Activated CD8-positive, alpha-beta memory T cell treated with anti-CD3 and anti-CD28 coated beads, Interleukin-2, amount 50 U/mL, for 48 hours (primary cell): ENCODE measurements around the gene M1AP.

Source experiments
- DNase-seq: peaks from one replicate; pipeline ENCODE4 v3.0.0-alpha.2; 2020

Gene M1AP, protein sequence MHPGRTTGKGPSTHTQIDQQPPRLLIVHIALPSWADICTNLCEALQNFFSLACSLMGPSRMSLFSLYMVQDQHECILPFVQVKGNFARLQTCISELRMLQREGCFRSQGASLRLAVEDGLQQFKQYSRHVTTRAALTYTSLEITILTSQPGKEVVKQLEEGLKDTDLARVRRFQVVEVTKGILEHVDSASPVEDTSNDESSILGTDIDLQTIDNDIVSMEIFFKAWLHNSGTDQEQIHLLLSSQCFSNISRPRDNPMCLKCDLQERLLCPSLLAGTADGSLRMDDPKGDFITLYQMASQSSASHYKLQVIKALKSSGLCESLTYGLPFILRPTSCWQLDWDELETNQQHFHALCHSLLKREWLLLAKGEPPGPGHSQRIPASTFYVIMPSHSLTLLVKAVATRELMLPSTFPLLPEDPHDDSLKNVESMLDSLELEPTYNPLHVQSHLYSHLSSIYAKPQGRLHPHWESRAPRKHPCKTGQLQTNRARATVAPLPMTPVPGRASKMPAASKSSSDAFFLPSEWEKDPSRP

DNA sequence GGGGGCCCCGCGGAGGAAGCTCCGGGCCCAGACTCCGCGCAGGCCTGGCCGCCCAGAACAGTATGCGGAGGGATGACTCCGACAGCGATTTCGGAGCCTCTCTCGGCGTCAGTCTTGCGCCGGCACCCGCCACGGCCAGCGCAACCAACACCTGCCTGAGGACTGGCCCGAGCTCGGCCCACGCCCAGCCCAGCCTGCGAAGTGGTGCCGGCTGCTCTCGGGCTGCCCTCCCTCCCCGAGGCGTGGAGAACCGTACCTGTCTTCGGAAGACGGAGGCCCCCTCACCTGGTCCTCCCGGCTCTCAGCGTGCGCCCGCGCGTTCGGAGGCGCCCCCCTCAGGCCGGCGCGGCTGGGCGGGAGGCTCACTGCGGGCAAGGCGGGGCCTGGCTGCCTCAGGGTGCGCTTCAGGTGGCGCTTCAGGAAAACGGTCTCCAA is at the start of gene M1AP:
Gene M1AP, minus strand, starts transcription at position 322 of the 435 bp plus-strand sequence. CDS start 8,055 bp downstream, outside the sequence.
- DNase-seq = peak; percentile 61

DNA sequence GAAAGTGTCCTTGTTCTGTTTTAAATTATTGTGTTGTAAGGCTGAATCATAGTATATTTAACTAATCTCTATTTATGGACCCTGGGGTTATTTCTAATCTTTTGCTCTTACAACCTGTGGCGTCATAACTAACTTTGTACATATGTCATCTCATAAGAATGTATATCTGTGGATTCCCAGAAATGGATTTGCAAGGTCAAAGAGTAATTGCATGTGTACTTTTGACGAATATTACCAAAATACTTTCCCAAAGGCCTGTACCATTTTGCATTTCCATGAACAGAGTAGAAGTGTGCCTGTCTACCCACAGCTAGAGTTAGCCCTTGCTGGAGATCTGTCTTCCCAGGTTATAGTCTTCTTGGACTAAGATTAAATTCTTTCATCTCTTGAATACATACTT is 48.7 kb upstream of the M1AP start:
- no peak for DNase-seq

DNA sequence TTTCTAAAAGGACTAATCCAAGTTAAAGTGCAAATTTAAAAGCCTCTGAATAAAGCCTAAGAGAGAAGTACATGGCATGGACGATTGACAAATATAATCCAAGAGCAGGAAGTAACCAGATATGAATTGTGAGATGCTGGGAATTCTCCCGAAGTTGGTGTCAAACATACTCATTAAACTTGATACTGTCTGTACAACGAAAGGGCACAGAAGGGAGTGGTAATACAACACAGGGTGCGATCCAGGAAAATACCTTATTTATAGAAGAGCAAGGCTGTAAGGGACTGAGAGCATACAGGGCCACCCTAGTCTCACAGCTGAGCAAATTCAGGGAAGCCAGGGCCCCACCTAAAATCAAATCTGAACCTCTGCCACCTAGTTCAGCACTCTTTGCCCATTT is 47.5 kb upstream of the M1AP start:
- DNase-seq = no peak

DNA sequence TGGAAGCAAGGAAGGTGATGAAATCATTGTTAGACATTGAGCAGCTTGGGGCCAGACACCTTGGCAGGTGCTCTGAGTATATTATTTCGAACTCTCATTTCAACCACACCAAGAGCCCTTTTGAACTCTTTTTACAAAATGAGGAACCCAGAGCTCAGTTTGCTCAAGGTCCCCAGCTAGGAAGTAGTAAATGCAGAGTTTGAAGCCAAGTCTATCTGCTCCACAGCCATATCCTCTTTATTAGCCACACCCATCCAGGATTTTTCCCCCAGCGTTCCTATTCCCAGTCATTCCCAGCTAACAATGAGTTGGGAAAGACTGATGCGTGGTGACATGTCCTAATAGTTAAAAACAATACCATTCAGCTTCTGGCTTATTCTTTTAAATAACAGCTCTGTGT is 46.2 kb upstream of the M1AP start:
- no peak for DNase-seq

DNA sequence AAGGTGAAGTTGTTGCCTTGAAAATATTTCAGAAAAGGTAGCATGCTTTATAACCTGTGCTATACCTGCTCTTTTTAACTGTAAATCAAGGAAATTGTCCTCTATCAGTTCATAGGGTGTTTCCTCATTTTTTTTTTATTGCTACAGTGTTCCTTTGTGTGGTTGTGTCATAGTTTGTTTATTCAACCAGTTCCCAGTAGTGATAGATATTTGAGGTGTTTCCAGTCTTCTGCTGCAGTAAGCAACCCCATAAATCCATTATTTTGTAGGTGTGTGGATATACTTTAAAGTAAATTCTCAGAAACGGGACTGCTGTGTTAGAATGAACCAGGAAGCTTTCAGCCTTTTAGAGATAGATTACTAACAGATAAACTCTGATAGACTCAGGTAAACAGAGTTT is 45.5 kb upstream of the M1AP start:
- no peak for DNase-seq

DNA sequence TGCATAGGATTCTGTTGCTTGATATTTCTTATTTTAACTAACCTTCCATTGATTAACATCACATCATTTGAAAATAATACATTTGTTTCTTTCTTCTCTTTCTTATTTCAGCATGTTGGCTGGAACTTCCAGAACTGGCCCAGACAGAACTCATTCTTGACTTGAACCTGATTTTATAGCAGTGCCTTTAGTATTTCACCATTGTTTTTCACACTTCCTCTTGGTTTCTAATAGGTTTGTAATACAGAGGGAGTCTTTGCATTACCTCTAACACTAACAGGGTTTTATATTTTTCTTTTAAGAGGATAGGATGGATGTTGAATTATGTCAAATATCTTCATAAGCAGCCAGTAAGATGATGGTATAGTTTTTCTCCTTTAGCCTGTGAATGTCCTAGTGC is 45.1 kb upstream of the M1AP start:
- DNase-seq = no peak

DNA sequence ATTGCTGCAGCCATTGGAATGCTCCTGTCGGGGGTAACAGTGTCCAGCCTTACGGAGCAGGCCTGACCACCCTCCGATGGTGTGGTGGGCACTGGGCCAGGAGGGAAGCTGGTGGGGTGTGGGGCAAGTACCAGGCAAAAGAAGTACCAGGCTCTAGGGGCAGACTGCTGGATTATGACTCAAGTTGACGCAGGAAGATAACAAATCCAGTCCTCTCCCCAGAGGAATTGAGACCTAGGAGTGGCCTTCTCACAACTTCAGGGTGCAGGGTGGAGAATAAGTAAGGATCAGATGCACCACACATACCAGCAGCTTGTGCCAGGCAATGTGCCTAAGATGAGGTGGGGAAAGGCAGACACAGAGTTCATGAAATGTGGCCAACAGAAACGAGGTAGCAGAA is 43.8 kb upstream of the M1AP start:
- DNase-seq = no peak

DNA sequence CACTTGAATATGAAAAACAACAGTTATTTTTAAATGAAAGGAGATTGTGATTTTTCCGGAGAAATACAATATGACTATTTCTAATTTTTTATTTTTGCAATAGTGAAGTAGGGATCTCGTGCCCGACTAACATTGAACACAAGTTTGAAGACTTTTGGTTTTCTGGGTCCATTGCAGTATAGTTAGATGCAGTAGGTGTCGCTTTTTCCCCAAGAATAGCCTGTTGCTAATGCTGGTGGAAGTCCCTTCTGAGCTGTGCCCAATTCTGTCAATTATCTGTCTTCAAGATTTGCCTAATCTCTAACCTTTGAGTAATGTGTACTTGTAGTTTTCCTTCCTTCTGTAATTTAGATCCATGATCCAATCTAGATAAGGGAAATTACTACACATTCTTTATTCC is 42.4 kb upstream of the M1AP start:
- no peak for DNase-seq

DNA sequence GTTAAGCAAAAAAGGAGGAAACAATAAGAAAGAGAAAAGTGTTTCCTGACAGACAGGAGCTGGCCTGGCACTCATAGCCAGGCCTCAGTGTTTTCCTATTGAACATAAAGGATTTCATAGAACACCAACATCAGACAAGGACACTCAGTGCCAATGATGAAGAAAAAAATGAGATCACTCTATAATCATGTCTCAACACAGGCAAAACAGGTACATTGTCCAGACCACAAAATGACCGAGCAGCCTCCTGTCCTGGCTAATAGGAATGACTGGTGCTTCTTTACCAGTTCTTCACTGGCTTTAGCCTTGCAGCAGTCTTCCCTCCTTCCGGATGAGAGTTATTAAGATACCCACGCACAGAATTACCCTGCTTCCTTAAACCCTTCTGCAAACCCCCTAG is 41.5 kb upstream of the M1AP start:
- DNase-seq = no peak

DNA sequence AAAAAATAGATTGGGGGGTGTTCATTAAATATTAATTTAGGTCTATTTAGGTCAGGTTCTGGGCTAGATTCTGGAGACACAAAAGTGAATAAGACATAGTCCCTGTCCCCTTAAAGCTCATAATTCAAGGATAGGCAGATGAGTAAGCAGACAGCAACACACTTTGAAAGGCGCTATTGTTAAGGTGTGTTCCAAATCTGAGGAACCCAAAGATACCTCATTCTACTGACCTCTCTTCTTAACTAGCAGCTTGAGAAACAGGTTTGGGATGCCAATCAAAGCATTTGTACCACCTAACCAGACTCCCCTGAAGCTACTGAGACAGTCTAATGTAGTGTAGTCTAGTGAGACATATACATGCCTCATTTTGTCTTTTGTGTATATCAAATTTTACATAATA is 40.8 kb upstream of the M1AP start:
- no peak for DNase-seq

DNA sequence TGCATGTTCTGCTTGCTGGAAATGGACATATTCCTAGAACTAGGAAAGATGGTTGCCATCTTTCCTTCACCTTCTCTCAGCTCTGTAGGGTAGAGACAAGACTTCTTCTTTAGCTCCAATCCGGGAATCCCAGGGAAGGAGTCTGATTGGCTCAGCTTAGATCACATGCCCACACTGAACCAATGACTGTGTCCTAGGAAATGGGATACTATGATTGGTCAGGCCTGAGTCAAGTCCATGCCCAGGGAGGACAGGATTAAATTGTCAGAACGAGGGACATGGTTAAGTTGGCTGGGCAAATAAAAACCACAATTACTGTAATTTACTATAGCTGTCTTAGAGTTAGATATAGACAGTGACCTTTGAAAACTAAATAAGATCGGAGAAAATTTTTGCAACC is 37.3 kb upstream of the M1AP start:
- DNase-seq = no peak

DNA sequence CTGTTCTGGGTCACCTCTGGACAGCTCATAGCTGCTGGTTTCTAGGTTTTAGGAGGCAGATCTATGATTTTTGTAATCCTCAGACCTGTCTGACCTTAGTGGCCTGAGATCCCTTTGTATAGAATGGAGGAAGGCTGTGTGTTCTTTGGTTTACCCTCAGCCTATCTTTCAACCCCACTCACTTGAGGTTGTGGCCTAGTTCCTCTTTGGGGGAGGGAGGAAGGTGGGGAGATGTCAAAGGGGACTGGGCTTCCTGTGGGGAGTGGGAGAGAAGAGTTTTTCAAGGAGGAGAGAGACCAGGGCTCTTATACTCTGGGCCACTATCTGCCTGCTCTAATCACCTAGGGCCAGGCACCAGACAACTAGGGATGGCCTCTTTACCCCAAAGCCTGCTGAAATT is 34.4 kb upstream of the M1AP start:
- no peak for DNase-seq

DNA sequence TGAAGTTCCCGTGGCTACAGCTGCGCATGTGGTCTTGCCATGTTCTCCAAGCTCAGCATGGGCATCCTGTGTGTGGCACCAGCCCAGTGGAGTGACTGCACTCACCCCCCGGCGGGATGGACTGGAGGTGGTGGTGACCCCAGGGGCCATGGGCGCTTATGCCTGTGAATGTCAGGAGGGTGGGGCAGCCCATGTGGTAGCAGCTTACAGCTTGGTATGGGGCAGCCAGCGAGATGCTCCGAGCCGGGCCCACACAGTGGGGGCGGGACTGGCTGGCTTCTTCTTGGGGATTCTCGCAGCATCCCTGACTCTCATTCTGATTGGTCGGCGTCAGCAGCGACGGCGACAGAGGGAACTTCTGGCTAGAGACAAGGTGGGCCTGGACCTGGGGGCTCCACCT is 31.5 kb upstream of the M1AP start:
- DNase-seq = no peak

DNA sequence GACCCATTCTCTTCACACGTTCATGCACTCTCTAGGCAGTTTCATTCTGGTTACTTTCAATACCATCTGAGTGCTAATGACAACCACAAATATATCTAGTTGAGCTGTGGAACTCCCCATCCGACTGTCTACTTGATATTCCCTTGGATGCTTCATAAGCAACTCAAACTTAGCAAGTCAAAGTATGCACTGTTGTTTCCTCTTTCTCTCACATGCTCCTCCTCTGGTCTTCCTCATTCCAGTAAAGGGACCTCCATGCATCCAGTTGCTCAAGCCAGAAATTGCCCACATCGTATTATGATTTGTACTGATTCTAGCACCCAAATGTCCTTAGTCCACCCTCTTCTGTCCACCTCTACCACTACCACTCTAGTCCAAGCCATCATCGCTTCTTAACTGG is 28.2 kb upstream of the M1AP start:
- DNase-seq = no peak

DNA sequence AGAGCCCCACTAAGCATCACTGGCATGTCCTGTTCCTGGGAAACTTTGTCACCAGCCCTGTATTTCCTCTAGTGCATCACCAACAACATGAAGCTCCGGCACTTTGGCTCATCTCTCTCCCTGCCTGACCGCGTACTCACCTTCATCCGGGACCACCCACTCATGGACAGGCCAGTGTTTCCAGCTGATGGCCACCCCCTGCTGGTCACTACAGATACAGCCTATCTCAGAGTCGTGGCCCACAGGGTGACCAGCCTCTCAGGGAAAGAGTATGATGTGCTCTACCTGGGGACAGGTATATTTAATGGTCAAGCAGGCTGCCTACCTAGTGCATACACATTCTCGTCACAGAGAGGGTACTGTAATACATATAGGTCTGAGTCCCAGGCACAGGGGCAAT is 27.0 kb upstream of the M1AP start:
- no peak for DNase-seq

DNA sequence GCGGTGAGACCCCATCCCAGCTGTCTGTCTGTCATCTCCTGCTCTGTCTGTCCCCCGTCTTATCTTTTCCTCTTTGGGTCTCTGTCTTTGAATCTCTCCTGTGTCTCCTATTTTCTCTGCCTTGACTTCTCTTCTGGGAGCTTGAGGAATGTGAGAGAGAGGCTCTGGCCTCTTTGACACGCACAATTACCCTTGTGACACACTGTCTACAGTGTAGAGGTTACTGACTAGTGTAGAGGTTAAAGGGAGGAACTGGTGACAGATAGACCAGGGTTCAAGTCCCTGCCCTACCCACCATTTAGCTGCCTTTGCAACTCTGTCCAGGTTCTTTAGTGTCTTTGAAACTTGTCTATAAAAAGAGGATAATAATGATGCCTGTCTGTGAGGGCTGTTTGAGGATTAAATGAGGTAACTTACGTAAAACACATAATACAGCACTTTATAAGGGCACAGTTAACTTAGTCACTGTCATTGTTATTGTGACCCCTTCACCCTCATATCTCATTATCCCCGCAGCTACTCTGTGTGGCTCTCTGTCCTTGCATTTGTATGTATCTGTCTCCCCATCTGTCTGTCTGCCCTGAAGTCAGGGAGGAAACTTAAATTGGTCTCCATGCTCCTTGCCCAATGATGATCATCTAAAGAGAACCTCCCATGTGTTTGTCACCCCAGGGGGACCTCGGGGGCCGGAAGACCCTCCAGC is 25.8 kb upstream of the M1AP start:
- no peak for DNase-seq

DNA sequence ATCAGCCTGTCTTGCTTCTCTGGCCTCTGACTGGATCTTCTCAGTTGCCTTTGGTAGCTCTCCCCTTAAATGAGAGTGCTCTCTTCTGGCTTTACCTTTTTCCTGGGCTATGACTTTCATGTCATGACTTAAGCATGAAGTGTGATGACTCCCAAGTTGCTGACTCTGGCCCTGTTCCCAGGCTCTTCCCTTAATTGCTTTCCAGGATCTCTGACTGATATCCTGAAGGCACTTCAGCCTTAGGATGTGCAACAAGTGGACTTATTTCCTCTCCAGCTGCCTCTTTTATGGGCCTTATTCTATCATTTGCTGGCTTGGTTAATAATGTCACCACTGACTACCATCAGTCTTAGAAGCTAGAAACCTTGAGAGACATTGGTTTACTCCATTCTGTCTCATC is 23.3 kb upstream of the M1AP start:
- no peak for DNase-seq

DNA sequence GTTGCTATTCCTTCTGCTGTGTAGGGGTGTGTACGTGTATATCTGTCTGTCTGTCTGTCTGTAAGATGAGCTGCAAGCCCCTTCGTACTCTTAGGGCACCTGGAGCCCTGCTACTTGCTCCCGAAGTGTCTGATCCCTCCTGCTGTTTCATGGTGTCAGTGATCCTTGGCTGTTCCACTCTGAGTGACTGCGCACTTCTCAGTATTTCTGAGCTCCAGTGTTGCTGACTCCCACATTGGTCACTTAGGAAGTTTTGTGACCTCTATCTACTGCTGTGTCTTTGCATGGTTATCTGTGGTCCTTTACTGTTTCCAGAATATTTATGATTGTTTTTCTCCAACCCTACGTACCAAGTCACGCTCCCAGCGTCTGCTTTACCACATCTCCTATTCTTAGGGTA is 22.1 kb upstream of the M1AP start:
- no peak for DNase-seq

DNA sequence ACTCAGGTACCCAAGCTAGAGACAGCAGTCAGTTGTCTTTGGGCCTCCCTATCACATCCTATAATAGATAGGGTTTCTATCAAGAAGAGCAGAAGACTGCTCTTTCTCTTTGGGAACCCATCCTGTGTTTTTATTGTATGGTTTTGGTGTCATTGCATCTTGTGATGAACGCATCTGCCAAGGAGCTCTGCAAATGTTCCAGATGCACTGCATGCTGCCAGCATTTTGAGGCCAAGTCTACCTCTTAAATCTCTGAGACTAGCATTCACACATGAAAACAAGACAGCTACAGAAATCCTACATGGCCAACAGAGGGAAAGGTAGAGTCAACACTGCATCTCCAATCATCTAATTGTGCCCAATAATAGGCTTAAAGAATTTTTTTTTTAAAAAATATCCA is 20.0 kb upstream of the M1AP start:
- DNase-seq = no peak

DNA sequence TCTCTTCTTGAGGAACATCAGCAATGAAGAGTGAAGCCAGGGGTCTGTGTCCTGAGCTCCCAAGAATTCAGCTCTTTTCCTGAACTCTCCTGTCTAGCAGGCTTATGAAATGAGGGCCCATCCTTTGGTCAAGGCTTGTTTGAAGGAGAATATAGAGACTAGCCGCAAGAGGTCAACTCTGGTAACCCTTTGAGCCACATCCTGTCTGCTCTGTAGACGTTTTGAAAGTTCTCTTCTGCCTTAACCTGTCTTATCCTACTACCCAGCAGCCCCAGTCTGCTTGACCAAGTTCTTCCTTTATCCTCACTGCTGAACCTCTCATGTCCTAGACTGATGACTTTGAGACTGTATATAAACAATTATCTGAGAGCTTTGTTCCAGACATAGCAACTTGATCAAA is 11.3 kb upstream of the M1AP start:
- DNase-seq = no peak

DNA sequence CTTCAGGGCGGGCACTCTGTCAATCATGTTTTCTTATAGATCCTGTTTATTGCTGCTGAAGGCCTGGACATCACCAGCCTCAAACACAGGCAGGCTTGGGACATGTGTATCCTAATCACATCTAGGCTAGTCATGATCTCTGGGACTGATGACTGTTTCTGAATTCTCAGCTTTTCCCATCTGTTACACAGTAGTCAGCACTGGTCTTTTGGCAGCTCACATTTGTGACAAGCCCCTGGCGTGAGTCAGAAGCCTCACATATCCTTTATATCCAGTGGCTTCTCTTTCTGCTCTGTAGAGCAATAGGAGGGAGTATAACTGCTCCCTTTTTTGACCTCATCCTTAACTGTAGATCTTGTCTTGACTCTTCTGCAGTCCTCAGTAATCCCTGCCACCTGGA is 10.4 kb upstream of the M1AP start:
- DNase-seq = no peak

DNA sequence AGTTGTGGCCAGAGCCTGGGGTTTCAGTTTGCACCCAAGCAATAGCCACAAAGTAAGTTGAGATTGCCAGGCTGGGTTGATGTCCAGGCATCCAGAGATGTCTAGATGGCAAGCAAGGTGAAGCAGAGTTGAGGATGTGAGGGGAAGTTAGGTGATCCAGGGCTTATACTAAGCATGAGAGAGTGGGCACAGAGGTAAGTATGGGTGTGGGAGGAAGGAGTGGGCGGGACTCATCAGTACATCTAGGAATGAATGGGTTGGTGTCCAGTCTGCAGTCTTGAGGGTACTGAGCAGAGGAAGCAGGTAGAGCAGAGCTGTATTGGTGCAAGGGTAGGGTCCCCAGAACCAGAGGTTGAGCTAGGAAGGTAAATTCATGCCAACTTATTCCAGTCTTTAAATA is 7.4 kb upstream of the M1AP start:
- no peak for DNase-seq

DNA sequence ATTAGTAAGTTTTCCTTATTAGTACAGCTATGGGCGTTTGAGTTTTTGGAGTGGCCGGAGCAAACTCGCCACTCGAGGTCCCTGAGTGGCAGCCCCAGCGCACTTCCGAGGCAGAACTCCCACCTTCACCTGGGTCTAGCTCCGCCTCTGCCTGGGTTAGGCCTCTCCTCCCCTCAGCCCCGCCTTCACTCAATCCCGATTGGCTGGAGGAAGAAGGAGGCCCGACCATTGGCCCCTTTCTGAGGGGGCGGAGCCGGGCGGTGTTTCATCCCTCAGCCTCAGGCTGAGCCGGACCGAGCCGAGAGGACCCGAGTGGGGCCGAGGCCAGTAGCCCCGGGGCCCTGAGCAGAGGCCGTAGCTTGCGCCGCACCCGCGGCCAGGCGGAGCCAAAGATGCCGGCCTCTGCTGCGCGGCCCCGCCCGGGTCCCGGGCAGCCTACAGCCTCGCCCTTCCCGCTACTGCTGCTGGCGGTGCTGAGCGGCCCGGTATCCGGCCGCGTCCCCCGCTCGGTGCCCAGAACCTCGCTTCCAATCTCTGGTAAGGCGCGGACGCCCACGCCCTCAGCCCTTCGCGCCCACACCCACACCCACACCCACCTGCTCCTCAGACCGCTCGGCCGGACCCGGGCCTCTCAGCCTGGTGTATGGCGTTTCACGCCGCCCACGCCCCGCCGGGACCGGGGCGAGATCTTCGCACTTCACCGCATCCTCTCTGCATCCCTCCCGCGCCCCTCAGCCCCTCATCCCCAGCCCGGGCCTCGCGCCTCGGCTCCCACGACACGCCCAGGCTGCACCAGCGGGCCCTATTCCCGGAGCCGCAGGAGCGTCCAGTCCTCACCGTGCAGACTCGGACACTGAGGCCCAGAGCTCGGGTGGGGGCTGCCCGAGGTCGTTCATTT is 6.1 kb upstream of the M1AP start, which contains the start of gene SEMA4F:
Gene SEMA4F, plus strand, starts transcription at position 263 of the 898 bp plus-strand sequence. Its CDS starts 130 bp downstream, at position 393.
- peak; percentile 94 for DNase-seq
